ENCODE measurements around the gene MRGPRF.

Gene MRGPRF

GRCh38 chr11:69013009-69013951 is at the start of gene MRGPRF:
TSS of gene MRGPRF (minus strand) at chr11:69013246. CDS start at chr11:69009901, 3,345 bp downstream.
- peak; percentile 94 for DNase-seq (ENCODE audit: low spot score)

DNA sequence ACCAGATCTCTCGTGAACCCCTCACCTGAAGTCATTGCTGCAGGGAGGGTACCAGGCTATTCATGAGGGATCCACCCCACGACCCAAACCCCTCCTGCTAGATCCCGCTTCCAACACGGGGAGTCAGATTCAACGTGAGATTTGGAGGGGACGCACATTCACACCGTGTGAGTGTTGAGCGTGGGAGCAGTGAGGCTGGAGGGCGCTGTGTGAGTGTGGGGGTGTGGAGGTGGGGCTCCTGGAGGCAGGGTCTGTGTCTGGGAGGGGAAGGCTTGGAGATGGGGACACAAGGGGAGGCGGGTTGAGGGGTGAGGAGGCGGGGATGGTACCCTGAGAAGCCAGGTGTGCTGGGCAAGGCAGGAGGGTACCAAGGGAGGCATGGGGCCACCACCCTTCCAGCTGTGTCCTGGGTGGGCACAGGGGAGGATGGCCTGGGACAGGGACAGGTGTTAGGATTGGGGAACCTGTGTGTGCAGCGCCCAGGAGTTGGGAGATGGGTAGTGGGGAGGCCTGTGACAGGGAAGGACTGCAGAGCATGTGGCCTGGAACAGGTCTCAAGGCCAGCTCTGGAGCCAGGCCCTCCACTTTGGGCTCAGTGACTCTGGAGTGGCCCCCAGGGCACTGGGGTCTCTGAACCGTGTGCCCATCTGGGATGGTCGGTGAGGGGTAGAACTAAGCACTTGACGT is 49.3 kb upstream of the MRGPRF start:
- no peak for DNase-seq (ENCODE audit: low spot score)

DNA sequence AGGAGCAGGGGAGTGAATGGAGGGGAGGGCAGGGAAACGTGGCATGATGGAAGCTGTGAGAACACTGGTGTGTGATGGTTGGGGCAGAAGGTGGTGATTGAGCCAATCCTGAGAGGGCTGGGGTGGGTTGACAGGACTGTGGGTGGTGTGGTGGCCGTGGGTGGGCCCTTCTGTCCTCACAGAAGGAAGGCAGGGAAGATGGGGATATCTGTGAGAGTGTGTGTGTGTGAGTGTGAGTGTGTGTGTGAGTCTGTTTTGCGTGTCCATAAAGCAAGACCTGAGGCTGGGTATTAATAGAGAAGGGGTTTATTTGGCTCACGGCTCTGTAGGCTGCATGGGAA is 48.6 kb upstream of the MRGPRF start:
- DNase-seq (ENCODE audit: low spot score) = no peak

- no peak for DNase-seq (ENCODE audit: low spot score)
Observed at GRCh38 chr11:69060806-69061712, 48.0 kb upstream of the MRGPRF start.

GRCh38 chr11:69059985-69060384 is 46.9 kb upstream of the MRGPRF start:
- DNase-seq (ENCODE audit: low spot score) = no peak

DNA sequence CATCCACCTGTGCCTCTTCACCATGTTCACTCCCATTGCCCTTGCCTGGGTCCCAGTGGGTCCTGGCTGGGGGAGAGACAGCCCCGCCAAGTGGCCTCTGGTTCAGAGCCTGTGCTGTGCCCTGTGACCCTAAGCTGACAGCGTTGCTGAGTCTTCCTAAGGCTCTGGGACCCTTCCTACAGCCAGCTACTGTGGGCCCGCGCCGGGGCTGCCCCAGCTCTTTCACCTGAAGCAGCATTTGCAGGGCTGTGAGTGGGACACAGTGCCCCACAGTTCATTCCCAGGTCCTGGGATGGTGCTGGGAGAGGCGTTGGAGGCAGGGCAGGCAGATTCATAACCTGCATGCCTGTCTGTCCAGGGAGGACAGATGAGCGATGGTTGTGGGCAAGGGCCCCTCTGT is 46.4 kb upstream of the MRGPRF start:
- no peak for DNase-seq (ENCODE audit: low spot score)

DNA sequence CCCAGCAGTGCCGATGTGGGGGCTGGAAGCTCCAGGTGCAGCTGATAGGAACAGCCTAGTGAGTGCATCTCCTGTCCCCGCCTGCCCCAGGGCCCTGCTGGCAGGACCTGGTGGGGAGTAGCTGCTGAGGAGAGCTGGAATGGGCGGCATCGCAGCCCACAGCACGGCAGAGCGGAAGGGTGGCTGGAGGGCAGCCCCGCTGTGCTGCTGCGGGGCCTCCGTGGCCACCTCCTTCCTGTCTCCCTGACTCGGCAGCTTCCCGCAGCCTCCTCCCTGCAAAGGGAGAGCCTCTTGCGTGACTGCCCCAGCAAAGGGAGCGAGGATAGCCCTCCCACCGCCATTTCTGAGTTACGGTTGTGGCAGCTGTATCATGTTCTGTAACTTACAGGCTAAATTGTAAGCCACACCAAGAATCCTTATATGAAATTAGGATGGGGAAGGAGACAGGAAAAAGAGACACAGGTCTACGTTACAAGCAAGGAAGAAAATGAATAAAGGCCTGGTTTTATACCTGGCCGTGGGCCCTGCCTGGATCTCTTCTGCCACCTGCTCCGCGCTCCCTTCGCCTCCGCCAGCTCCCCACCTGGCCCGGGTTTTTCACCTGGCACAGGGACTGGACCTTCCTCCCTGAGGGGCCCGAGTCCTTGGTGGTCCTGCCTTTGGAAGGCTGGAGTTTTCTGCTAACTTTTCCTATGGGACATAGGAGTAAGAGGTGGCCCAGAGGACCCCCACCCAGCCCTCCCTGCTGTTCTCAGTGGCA is 45.6 kb upstream of the MRGPRF start:
- DNase-seq (ENCODE audit: low spot score) = no peak

- DNase-seq (ENCODE audit: low spot score) = no peak
Observed at GRCh38 chr11:69057801-69058200, 44.8 kb upstream of the MRGPRF start.

DNA sequence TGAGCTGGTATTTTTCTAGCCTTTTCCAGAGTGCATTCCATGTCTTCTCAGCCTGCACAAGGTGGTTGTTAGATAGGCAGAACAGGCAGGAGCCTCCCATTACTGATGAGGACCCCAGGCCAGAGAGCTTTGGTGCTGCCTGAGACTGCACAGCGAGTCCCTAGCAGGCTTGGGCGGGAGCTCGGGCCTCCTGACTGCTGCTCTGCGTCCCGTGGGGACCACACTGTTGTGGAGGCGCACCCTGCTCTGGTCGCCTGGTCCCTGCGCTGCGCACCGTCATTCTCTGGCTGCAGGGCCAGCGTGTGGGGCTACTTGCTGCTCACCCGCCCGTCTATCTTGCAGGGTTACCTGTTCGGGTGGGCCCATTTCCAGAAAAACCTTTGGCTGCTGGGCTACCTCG is 44.2 kb upstream of the MRGPRF start:
- no peak for DNase-seq (ENCODE audit: low spot score)

- no peak for DNase-seq (ENCODE audit: low spot score)
Observed at GRCh38 chr11:69055598-69056516, 42.8 kb upstream of the MRGPRF start.

GRCh38 chr11:69055212-69055586 is 42.2 kb upstream of the MRGPRF start:
- no peak for DNase-seq (ENCODE audit: low spot score)

DNA sequence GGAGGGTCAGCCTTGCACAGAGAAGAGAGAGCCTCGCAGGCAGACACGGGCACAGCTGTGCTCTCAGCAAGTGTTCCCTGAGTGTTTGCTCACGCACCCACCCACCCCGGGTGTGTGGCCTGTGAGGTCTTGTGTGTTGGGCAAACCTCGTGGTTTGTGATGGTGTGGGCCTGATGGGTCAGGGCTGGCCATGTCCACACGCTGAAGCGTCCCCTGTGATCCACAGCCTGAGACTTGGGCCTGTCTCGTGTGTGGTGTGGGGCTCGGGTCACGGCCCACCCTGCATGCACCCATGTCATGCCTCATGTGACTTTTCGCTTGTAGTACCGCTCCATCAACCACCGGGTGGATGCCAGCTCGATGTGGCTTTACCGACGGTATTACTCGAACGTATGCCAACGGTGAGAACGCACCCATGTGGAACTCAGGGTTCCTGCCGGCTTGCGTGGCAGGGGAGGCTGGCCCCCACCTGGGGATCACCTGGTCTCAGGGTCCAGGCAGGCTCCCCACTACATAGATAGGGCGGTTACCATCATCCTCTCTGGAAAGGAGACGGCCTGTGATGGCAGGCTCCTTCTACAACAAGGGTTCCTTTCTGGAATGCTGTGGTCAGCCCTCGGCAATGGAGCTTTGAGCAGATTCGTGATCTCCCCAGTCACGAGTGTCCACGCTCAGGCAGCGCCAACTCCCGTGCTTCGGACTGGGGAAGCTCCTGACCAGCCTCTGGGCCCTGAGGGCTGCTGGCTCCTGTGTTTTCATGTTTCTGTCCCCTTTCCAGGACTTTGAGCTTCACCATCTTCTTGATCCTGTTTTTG is 41.6 kb upstream of the MRGPRF start:
- DNase-seq (ENCODE audit: low spot score) = no peak

DNA sequence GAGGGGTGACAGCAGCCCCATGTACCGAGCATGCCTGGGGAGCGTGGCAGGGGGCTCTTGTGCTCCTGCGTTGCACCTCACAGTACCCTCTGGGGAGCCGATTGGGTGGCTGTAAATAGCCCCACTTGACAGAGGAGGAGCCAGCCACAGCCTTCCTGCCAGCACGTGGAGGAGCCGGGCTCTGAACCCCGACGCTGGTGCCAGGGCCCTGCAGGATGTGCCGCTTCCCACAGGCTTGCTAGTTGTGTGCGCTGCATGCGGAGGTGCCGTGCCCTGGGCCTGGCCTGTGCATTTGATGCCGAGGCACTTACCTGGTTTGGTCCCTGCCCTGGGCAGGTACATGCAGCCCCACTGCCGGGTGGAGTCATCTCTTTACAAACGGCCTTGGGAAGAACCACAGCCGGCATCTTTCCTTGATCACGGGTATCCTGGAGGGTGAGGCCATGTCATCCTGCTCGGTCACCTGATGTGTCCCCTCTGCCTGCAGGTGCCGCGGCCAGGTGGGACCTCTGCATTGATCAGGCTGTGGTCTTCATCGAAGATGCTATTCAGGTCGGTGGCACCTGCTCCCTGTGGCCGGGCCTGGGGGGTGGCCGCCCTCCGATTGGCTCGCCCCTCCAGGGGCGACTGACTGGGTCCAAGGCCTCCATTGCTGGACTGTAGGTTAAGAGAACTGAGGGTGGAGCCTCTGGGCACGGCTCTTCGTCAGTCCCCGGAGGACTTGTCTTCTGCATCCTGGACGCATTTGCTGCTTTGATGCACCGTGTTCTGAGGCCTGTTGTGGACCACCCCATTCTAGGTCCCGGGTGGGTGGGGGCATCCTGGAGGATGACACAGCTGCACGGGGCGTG is 40.7 kb upstream of the MRGPRF start:
- DNase-seq (ENCODE audit: low spot score) = no peak

GRCh38 chr11:69053169-69053477 is 40.1 kb upstream of the MRGPRF start:
- DNase-seq (ENCODE audit: low spot score) = no peak

DNA sequence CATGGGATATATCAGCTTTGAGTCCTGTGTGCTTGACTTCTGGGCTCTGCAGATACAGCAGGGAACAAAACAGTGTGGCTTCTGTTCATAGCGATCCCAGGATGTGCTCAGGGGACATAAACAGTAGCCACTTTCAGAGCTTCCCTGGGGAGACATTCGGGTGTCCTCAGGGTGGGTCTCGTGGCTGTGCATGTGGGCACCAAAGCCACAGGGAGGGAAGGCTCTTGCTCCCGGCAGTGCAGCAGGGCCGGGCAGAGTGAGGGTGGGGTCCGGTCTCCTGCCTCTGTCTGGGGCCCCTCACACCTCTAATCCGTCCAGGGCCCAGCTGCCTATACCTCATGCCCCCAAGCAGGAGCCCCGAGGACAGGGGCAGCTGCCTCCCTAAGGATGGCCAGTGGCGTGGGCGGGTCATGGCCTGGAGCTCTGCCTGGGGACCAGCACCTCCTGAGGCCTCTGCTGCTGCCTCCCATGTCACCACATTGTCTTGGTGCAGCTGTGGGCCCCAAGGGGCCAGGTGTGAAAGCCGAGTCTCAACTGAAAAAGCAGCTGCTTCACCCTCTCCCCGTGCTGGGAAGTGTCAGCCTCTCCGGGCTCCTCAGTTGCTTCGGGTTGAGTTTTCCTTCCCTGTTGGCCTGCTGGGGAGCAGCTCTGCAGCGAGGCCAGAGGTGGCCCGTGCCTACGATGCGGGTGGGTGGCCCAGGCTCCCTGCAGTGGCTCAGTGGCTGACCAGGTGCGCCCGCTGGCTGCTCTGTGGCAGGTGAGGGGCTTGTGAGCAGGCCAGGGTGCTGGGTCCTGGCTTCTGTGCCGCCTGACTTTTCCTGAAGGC is 39.5 kb upstream of the MRGPRF start:
- no peak for DNase-seq (ENCODE audit: low spot score)

DNA sequence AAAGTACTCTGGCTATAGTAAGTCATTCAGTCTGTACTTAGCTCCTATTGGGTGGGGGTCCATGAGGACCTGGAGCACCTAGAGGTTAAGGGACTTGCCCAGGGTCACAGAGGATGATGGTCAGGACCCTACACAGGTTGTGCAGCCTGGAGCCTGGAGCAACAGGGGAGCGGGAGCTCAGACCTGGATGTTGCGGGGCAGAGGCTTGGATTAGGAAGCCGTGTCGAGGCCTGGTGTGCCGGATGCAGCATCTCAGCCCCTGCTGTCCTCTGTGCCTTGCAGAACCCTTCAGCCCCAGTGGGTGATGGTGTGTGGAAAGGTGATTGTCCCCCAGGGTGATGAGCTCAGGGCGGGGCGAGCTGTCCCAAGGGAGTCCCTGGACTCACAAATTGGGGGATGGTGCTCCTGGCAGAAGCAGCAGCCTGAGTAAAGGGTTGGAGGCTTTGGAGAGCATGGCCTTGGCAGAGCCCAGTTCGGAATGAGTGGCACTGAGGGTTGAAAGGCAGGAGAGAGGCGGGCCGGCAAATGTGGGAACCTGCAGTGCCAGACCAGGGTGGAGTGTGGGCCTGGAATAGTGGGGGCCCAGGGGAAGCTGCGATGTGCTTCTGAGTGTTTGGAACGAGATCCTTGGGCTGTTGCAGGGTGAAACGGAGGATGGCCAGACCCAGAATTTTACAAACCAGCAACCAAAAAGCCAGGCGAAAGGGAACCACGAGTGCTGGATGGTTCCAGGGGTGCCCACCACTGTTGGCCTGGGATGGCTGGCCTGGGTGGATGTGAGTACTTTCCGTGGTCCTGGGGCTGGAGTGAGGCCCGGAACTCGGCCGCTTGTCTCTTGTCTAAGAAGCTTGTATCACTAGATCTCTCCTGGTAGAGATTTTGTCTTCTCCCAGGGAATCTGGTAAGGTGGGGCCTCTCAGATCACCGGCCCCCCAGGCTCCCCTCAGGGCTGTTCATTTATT is 38.6 kb upstream of the MRGPRF start:
- DNase-seq (ENCODE audit: low spot score) = no peak
